Stimulated activated CD8-positive, alpha-beta memory T cell treated with anti-CD3 and anti-CD28 coated beads, Interleukin-12 subunit alpha, Interleukin-12 subunit beta, amount 100 ng/mL, for 4 hours (primary cell): ENCODE measurements around the gene RHBDL1.
A peak's percentile ranks its signal among the peaks of the same experiment; 100 is the strongest.

Source experiments
- DNase-seq: peaks from one replicate; pipeline ENCODE4 v3.0.0-alpha.2; 2020; ENCODE audit warnings: low read depth

The RHBDL1 gene

DNA sequence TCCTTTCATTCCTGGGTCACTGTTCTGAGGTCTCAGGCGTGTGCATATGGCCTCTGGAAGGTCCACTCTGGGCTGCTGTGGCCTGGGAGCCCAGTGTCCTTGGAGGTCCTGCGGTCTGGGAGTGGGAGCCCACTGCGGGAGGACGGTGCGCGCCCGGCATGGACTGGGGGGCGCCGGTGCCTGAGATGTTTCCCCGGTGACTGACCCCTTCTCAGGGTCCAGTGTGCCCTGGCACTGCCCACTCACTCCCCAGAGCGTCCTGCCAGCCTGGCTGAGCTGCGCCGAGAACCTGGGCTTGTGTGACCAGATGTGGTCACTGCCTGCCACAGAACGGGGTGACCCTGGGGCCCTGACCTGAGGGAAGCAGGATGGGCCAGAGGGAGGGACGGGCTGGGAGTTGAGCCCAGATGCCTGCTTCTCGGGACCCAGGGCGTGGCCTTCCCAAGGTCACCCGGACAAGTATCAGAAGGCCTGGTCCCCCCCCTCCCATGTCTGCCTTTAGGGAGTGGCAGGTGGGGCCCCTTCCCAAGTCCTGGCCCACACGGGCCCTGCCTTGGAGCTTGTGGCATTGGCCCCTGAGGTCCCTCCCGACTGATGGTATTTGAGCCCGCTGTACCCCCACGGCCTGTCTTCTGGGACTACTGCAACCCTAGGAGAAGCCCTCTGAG, 1.1 kb upstream of the RHBDL1 start:
- no peak for DNase-seq

DNA sequence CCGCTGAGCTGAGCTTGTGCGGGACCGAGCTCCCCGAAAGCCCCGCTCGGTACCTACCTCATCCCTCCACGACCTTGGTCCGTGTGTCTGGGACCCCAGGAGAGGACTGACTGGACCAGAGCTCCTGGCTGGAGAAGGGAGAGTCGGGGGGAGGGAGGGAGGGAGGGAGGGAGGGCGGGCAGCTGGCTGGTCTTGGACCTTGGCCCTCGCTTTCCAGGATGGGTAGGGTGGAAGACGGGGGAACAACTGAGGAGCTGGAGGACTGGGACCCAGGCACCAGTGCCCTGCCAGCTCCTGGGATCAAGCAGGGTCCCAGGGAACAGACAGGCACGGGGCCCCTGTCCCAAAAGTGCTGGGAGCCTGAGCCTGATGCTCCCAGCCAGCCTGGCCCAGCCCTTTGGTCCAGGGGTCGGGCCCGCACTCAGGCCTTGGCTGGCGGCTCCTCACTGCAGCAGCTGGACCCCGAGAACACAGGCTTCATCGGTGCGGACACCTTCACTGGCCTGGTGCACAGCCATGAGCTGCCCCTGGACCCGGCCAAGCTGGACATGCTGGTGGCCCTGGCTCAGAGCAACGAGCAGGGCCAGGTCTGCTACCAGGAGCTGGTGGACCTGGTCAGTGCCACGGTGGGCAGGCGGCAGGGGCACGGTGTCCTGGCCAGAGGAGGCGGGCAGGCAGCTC, 553 bp downstream of the RHBDL1 start:
- DNase-seq: no peak

DNA sequence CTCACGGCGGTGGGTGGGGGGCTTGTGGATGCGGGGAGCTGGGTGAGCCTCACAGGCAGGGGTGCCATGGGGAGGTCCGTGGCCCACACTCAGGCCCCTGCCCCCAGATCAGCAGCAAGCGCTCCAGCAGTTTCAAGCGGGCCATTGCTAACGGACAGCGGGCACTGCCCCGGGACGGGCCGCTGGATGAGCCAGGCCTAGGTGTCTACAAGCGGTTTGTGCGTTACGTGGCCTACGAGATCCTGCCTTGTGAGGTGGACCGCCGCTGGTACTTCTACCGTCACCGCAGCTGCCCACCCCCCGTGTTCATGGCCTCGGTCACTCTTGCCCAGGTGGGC, 1.1 kb downstream of the RHBDL1 start:
- no peak for DNase-seq

- DNase-seq: no peak
These were observed 1.4 kb downstream of the RHBDL1 start for GRCh38 chr16:676913-677312.

DNA sequence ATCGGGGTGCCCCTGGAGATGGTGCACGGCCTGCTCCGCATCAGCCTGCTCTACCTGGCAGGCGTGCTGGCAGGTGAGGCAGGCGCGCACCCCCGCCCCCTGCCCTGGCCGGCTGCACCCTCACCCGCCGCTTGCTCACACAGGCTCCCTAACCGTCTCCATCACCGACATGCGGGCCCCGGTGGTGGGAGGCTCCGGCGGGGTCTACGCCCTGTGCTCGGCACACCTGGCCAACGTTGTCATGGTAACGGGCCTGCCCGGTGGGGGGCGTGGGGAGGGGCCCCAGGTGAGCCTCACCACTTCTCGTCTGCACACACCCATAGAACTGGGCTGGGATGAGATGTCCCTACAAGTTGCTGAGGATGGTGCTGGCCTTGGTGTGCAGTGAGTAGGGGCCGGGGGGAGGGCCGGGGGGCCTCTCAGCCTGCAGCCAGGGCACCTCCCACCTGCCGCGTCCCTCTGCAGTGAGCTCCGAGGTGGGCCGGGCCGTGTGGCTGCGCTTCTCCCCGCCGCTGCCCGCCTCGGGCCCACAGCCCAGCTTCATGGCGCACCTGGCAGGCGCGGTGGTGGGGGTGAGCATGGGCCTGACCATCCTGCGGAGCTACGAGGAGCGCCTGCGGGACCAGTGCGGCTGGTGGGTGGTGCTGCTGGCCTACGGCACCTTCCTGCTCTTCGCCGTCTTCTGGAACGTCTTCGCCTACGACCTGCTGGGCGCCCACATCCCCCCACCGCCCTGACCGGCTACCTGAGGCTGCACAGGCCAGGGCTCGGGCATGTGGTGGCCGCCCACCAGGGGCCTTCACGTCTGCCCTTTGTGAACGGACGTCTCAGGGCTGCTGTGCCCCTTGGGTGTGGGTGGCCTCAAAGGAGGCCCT, 2.1 kb downstream of the RHBDL1 start:
- no peak for DNase-seq

- no peak for DNase-seq
These were observed 2.9 kb downstream of the RHBDL1 start for GRCh38 chr16:678209-678857.

- DNase-seq: peak; percentile 35
These were observed 3.7 kb downstream of the RHBDL1 start for GRCh38 chr16:678858-679813.

DNA sequence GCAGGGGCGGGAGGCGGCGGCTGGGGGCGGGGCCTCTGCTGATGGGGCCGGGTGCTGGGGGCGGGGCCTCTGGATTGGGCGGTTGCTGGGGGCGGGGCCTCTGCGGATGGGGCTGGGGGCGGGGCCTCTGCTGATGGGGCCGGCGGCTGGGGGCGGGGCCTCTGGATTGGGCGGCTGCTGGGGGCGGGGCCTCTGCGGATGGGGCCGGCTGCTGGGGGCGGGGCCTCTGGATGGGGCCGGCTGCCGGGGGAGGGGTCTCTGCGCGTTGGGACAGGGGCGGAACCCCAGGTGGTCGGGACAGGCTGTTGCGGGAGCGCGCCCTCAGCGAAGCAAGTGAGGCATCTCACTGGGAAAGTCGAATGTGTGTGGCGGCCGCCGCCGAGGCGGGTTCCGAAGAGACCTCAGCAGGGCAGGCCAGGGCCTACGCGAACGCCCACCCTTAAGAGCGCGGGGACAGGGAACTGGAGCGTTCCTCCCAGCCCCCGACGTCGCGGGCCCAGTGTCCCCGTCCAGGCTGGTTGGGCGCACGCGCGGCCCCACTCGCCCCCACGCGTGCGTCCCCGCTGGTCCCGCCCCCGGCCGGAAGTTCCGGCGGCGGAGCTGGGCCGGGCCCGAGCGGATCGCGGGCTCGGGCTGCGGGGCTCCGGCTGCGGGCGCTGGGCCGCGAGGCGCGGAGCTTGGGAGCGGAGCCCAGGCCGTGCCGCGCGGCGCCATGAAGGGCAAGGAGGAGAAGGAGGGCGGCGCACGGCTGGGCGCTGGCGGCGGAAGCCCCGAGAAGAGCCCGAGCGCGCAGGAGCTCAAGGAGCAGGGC, 4.5 kb downstream of the RHBDL1 start, which contains the start of gene STUB1:
Gene STUB1, plus strand, starts transcription at position 597 of the 811 bp plus-strand sequence. Its CDS starts 116 bp downstream, at position 713.
- peak; percentile 84 for DNase-seq

DNA sequence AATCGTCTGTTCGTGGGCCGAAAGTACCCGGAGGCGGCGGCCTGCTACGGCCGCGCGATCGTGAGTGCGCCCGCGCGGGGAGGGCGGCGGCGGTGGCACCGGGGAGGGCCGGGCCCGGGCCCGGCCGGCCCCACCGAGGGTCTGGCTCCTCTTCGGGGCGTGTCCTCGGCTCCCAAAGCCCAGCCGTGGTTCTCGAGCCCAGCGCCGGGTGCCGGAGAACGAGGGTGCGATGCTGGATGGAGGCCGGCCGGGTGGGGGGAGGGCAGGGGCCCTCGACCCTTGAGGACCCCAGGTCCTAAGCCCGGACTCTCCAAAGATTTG, 5.1 kb downstream of the RHBDL1 start:
- DNase-seq: no peak

- DNase-seq: no peak
These were observed 5.7 kb downstream of the RHBDL1 start for GRCh38 chr16:680967-681745.

- DNase-seq: no peak
These were observed 6.4 kb downstream of the RHBDL1 start for GRCh38 chr16:681746-682427.

GRCh38 chr16:682493-683395, 7.3 kb downstream of the RHBDL1 start:
- no peak for DNase-seq

DNA sequence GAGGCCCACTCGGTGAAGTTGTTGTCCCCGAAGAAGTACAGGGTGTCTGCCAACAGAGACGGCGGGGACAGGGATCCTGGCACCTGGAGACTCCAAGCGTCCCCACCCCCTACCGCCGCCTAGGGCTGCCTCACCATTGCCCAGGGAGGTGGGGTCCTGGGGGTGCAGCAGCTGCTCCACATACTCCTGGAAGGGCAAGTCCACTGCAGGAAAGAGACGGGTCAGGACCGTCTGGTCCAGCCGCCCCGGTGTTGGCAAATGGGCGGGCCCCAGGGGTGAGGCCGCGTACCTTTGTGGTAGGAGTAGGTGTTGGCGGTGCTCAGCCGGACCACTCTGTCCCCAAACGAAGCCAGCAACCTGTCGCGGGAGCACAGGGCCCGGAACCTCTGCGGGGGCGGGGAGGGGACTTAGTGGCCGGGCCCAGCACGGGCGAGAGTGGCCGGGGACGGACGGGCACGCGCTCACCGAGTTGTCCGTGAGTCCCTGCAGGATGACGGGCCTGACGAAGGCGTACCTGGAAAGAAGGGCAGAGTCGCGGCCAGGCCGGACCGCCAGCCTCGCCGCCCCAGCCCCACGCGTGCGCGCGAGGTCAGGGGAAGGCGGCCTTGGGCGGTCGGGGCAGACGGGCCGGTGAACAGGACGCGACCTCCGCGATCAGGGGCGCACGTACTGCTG, 8.1 kb downstream of the RHBDL1 start:
- no peak for DNase-seq

DNA sequence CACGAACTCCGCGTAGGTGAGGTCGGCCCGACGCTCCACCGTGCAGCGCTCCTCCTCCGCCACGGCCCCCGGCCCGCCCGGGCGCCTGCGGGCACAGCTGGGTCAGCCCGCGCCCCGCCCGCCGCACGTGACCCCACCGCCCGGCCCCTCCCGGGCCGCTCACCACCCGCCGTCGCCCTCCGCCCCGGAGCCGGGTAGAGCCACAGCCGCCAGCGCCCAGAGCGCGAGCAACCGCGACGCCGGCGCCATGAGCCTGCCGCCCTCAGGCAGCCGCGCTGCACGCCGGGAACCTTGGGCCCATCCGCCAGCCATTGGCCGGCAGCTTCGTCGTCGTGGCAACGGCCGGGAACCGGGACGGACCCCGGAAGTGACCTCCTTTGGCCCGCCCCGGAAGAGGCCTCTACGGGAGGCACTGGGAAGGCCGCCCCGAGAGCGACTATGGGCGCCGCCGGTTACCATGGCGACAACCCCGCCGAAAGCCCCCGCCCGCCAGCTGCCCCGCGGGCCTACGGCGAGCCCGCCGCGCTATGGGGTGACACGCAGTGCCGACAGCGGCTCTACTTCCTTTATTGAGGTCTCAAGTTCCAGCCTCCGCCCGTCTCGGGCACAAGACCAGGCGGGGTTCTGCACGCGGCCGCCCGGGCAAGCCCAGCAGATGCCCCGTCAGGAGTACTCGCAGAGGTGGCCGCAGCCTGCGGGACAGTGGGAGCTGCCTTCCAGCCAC, 8.8 kb downstream of the RHBDL1 start, which contains the start of gene JMJD8:
Gene JMJD8, minus strand, starts transcription at position 264 of the 724 bp plus-strand sequence. Its CDS starts 15 bp downstream, at position 249.
- DNase-seq: peak; percentile 97

- no peak for DNase-seq
These were observed 9.7 kb downstream of the RHBDL1 start for GRCh38 chr16:684961-685696.

DNA sequence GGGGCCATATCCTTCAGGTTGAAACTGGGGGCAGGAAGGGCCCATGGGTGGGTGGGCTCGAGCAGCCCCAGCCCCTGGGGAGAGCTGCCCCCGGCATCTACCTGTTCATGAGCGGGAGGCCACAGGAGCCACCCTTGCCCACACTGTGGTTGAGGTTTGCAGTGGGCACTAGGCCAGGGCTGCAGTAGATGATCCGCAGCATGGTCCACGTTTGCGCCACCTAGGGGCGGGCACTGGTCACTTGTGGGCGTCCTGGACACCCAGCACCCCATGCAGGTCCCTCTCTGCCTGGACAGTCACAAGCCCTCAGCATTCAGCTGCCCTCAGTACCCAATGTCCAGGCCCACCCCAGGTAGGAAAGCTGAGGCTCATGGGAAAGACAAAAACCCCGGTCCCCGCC, 10.5 kb downstream of the RHBDL1 start:
- no peak for DNase-seq
